HG03571 (cell line): Measurements from ENCODE around the gene CDH26.
"Not testable (repeated sequence)": the region's sequence is repeated elsewhere in the genome, so short reads cannot be mapped to it uniquely, and the experiment has no call there.

Source experiments
- ATAC-seq: cut with Tn5 transposase; IDR thresholded peaks from one replicate; pipeline ENCODE4 v1.9.1; 2021; ENCODE audit not compliant: unreplicated experiment

CDH26 gene

GRCh38 chr20:59940129-59940955 is 17.9 kb upstream of the CDH26 start, which contains the start of the genes FAM217B and PPP1R3D:
TSS of gene FAM217B (plus strand) at chr20:59940389. CDS start at chr20:59943944, 3,555 bp downstream.
TSS of gene PPP1R3D (minus strand) at chr20:59940305. CDS start at chr20:59939931, 374 bp downstream.
- peak; percentile 91 for ATAC-seq

GRCh38 chr20:59940956-59941294 is 17.3 kb upstream of the CDH26 start:
- no peak for ATAC-seq

GRCh38 chr20:59942245-59942644 is 16.0 kb upstream of the CDH26 start:
- no peak for ATAC-seq

DNA sequence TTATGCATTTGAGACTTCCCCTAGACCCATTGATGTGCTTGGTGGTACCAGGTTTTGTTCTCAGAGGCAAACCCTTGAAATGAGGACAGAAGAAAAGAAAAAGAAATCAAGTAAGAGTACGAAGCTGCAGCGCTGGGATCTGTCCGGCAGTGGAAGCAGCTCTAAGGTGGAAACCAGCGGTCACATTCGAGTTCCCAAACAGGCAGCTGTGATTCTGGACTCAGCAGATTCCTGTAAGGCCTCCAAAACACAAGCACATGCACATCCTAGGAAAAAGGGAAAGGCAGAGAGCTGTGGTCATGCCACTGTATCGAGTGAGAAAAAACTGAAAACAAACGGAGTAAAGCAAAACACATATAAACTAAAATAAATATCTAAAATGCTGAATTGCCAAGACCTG is 13.5 kb upstream of the CDH26 start:
- no peak for ATAC-seq

GRCh38 chr20:59945175-59945574 is 13.0 kb upstream of the CDH26 start:
- no peak for ATAC-seq

DNA sequence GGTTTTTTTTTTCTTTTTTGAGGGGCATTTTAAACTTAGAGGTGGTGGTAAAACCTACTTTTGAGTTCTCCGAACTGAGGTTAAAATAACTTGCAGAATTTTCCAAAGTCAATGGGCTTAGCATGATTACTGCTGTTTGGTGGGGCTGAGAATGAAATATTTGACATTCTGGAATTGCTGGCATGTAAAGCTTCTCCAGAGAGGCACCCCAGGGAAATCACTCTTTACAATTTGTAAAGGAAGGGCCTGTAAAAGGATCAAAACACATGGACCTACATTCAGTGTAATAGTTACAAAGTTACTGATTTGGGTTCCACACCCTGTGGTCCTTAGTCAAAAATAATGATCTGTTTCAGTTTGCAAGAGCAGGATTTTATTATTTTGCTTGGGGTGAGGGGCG is 12.5 kb upstream of the CDH26 start:
- no peak for ATAC-seq

GRCh38 chr20:59947376-59947775 is 10.8 kb upstream of the CDH26 start:
- ATAC-seq: no peak

- no peak for ATAC-seq
These were observed 10.0 kb upstream of the CDH26 start for GRCh38 chr20:59948212-59948611.

- ATAC-seq: no peak
These were observed 9.1 kb upstream of the CDH26 start for GRCh38 chr20:59948828-59949720.

GRCh38 chr20:59949911-59950310 is 8.3 kb upstream of the CDH26 start:
- no peak for ATAC-seq

GRCh38 chr20:59954718-59955117 is 3.5 kb upstream of the CDH26 start:
- no peak for ATAC-seq

DNA sequence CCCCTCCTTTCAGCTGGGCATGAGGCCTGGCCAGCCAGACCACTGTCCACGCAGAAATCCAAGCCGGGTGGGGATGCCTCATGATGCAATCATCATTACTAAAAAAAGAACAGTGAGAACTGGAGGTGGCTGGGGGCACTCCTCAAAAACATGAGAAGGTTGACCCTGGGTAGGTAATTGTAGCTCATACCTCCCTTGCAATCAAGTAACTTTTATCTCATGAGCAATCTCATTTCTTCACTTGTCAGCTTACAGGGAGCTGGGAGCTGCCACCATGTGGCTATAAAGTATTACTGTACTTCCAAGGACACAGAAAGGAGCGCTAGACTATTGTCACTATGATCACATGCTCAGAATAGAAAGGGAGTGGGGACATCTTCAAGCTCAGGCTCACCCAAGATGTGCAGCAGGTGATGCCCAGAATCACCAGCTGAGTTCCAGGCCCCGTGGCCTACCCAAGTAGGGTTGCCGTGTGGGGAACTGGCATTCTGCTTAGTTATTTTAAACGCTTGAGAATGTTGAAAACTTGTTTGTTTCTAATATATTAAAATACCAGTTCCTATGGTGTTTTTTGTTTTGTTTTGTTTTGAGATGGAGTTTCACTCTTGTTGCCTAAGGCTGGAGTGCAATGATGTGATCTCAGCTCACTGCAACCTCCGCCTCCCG is 3.0 kb upstream of the CDH26 start:
- ATAC-seq: no peak

- ATAC-seq: not testable (repeated sequence)
These were observed 655 bp upstream of the CDH26 start for GRCh38 chr20:59957568-59957967.

DNA sequence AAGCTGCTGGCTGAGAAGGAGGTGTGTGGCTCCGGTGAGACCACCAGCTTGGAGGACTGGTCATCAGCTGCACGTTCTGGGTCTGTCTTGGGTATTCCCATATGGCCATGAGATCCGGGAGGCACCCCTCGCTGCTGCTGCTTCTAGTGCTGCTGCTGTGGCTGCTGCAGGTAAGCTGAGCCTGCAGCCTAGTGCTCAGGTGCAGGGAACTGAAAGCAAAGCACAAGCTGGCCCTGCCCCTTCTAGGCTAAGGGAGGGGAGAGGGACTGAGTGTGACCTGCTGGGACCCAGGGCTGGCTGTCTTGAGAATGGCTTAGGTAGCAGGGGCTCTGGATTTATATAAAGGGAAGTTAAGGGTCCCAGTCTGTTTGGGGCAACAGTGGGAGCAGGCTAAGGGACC is 403 bp downstream of the CDH26 start:
- no peak for ATAC-seq

GRCh38 chr20:59961423-59961822 is 3.2 kb downstream of the CDH26 start:
- ATAC-seq: no peak

GRCh38 chr20:59962155-59962554 is 3.9 kb downstream of the CDH26 start:
- ATAC-seq: no peak

DNA sequence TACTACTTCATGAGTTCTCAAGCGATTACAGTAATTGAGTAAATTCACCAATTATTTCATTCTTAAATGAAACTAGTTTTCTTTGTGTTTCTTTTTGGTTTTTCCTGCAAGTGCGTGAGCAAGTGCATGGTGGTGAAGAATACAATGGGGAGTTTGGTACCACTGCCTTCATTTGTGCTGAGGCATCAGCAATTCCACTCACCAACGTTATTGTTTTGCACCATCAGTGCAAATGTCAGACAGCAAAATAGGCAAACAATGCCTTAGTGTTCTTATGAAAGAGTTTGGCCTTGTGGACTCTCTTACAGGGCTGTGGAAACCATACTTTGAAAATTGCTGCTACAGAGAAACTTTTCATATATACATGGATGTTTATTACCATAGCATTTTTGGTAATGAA is 8.2 kb downstream of the CDH26 start:
- ATAC-seq: no peak

GRCh38 chr20:59971428-59971827 is 13.2 kb downstream of the CDH26 start:
- ATAC-seq: no peak

DNA sequence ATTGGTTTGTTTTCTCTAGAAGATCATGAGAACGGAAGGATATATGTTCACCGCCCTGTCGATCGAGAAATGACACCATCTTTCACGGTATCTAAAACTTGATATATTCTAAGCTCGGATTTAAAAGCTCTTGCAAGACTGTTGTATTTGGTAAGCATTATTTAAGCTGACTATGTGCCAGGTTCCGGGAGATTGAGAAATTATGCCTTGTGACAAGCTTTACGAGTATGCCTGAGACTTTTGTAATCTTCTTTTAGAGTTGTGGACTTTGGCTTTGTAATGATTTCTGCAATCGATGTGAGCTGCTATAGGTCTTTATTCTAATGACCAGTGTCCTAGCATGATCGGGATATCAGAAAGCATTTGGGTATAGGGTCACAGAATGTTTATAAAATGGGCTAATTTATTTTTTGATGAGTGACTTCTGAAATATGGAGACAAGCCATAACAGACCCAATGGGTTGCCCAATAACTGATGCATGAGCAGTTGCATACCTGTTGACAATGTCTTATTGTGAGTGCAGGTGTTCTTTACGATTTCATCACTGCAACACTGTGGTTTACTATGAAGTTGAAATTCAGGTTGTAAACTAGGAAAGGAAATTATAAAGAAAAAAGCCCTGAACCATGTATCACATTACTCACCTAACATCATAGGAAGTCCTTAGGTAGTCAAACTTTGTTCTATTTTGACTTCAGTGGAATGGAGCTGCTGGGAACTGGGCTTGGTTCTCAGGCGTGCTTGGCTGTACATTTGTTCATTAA is 14.0 kb downstream of the CDH26 start:
- no peak for ATAC-seq

DNA sequence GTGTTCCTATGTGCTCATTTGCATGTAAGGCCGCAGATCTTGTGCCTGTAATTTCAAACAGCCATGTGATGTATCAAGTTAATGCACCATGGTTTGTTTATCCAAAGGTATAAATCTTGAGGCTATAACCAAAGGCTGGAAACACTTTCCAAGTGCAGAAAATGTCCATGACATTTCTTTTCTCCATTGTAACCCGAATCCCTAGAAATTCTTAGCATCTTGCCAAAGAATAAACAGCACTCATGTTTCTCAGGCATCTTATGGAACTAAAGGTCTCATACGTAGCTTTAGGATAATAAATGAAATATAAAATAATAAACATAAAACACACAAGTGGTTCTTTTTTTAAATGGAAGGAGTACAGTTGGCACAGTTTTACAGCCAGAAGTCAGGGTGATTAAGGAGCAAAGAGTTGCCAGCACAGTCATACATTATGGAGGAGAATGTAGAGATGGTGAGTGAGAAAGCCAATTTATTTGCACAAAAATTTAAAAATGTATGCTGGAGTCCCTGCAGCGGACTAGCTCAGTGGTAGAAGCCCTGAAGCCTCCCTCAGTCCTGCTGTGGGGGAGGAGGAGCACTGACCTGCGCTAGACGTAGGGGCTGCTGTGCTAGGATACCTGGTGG is 18.0 kb downstream of the CDH26 start:
- no peak for ATAC-seq
